ENCODE data around the gene SPPL3.
"Not testable (repeated sequence)": the region's sequence is repeated elsewhere in the genome, so short reads cannot be mapped to it uniquely, and the experiment has no call there.

The SPPL3 gene

DNA sequence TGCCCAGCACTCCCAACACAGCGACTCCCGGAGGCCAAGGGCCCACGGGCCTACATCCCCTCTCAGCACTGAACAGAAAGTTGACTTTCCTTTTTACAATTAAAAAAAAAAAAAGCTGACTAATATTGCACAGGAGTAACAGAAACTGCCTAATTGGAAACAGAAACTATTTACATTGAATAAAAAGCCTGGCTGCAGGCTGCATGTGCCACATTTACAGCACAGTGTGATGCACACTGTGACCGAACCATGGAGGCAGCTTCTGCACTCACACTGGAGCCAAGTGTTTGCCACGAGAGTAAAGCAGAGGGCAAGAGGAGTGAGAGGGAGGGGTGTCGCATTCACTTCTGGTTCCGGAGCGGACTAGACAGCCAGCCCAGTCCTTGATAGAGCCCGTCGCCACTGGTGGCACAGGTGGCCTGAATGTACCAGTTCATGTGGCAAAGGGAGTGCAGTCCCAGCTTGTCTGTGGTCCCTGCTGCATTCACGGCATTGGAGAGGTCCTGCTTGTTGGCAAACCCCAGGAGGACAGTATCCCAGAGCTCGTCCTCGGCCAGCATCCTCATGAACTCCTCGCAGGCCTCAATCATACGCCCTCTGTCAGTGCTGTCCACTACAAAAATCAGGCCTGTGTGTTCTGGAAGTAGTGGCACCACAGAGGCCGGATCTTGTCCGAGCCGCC, 59.2 kb downstream of the SPPL3 start:
- no peak for DNase-seq (ENCODE audit: low spot score)

DNA sequence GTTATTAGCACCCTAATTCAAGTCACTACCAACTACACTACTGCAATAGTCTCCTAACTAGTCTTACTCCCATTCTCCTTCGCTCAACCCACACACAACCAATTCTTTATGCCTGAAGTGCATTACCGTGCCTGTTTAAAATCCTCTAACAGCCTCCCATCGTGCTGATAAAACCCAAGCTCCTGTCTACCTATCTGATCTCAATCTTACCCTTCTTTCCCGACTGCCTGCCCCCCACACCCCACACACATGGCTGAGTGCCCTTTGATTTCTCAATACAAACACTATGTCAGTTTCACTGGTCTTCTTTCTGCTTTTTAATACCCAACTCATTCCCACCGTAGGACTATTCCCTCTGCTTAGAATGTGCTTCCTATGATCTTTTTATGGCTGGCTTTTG, 59.9 kb downstream of the SPPL3 start:
- no peak for DNase-seq (ENCODE audit: low spot score)

DNA sequence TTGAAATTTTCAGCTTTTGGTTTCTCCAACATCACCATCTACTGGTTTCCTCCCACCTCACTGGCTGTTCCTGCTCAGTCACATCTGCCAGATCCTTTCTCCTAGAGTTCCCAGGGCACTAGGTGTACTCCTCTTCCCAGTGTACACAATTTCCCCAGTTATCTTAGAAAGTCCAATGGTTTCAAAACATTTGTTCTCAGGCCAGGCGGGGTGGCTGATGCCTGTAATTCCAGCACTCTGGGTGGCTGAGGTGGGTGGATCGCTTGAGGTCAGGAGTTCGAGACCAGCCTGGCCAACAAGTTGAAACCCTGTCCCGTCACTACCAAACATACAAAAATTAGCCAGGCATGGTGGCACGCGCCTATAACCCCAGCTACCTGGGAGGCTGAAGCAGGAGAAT, 60.7 kb downstream of the SPPL3 start:
- DNase-seq (ENCODE audit: low spot score): no peak

DNA sequence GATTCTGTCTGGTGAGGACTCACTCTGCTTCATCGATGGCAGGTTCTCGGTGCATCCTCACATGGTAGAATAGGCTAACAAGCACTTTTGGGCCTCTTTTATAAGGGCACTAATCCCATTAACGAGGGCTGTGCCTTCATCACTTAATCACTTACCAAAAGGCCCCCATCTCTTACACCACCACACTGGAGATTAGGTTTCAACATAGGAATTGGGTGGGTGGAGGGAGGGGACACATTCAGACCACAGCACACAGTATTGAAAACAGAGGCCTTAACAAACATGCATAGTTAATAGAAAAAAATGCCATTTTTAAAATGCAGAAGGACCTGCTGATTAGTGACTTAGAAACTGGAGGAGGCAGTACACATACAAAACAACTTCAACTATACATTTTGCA, 61.6 kb downstream of the SPPL3 start:
- no peak for DNase-seq (ENCODE audit: low spot score)

DNA sequence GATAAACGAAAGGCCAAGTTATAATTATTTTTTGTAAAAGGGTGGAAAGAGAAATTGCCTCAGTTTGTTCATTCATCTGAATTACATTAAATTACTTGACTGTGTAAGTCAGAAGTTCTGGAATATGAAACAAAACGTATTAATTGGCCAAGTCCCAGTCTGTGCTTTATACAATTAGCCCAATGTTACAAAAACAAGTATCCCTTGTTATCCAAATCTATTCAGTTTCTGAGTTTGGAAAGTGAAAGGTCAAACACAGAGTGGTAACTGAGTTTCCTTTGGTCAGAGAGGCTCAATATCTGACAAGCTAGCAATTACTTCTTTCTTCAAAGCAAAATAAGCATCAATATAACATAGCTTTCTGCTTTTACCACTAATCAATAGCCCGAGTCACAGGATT, 62.6 kb downstream of the SPPL3 start:
- no peak for DNase-seq (ENCODE audit: low spot score)

DNA sequence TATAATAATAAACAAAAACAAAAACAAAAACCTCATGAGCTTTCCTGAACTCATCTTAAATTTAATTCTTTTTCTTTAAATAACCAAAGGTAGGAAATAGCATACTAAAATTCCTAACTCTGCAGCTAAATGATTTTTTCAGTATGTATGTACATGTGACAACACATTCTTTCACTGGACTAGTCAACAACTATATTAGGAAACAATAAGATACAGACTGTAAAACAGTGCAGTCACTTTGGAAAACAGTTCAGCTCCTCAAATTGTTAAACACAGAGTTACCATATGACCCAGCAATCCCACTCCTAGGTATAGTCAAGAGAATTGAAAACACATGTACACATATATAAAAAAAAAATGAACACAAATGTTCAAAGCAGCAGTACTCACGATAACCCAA, 64.7 kb downstream of the SPPL3 start:
- no peak for DNase-seq (ENCODE audit: low spot score)

DNA sequence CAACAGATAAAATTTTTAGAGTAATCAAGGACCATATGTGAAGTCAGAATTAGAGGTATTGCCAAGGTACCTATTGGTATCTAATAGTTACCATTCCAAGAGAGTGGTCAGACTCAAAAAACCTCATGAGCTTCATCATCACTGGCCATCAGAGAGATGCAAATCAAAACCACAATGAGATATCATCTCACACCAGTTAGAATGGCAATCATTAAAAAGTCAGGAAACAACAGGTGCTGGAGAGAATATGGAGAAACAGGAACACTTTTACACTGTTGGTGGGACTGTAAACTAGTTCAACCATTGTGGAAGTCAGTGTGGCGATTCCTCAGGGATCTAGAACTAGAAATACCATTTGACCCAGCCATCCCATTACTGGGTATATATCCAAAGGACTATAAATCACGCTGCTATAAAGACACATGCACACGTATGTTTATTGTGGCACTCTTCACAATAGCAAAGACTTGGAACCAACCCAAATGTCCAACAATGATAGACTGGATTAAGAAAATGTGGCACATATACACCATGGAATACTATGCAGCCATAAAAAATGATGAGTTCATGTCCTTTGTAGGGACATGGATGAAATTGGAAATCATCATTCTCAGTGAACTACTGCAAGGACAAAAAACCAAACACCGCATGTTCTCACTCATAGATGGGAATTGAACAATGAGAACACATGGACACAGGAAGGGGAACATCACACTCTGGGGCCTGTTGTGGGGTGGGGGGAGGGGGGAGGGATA, 65.4 kb downstream of the SPPL3 start:
- not testable (repeated sequence) for DNase-seq (ENCODE audit: low spot score)

DNA sequence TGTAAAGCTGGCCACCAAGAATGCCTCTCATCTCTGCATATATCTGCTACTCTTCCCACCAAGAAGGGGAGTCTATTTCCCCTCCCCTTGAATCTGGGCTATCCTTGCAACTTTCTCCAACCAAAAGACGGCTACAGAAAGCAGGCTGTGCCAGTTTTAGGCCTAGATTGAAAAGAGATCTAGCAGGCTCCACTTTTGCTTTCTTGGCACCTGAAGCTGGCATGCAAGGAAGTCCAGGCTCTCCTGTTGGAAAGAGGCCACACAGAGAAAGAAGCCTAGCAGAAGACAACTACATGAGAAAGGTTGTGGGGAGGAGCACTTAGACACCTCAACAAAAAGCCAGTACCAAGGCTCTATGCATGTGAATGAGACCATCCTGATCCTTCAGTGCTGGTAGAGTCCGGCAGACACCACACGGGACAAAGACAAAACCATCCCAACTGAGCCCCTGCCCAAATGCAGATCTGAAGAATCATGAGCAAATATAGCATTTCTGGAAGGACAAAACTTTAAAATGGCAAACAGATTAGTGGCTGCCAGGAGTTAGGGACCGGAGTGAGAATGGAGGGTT, 68.0 kb downstream of the SPPL3 start:
- no peak for DNase-seq (ENCODE audit: low spot score)

DNA sequence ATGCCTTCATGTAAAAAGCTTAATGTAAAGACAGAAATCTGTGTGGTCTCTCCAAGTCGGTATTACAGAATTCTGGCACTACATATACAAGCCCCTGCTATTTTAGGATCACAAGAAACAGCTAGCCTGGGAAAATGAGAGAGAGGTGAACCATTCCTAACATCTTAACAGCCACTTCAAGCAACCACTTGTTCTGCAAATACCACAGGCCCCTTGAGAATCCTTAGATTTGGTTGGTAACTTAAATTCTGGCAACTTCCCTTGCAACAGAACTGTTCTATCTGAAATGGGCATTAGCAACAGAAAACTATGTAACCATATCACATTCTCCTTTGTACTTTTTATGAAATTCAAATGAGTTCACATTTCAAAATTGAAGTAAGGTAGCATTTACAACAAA, 68.5 kb downstream of the SPPL3 start:
- no peak for DNase-seq (ENCODE audit: low spot score)

DNA sequence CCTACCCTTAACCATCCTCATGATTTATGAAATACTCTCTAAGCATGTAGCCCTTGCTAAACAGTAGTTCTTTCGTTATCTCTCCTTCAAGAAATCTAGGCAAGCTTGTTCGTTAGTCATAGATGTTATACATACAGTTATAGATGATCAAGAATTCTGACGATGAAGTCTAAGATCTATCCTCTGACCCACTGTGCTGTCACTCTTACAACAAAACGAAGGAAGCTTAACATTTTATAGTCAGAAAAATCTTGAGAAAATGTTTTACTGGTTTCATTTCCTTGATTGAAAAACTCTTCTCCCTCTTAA, 68.9 kb downstream of the SPPL3 start:
- DNase-seq (ENCODE audit: low spot score): no peak

DNA sequence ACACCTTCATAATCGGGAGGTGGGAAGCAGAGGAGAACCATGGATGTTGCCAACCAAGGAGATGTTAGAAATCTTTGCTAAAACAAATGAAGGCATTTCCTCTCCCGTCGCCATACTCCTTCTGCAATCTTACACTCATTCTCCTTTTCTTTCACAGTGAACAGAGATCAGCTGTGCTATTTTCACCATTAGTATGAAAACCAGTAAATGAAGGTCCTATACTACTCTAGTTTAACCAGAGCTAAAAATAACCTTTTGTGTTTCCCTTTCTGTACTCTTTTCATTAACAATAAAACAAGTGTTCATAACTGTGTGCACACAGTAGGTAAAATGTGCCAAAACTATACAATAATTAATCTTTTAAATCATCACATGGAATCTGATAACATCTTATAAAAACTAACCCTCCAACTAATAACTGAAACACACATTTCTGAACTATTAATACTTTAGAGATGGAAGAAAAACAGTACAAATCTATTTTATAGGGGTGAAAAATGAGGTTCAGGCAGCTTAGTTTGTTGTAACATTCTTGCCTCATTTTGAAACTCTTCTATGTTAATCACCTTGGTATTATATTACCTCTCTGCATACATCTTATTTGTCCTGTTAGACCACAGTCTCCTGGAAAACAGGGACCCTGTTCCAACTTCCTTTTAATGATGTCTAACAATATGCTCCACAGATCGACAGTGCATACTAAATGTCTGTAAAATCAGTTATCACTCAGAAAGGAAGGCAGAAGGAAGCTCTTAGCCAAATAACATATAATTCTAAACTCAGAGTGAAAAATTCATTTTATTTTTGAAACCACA, 69.5 kb downstream of the SPPL3 start:
- no peak for DNase-seq (ENCODE audit: low spot score)

DNA sequence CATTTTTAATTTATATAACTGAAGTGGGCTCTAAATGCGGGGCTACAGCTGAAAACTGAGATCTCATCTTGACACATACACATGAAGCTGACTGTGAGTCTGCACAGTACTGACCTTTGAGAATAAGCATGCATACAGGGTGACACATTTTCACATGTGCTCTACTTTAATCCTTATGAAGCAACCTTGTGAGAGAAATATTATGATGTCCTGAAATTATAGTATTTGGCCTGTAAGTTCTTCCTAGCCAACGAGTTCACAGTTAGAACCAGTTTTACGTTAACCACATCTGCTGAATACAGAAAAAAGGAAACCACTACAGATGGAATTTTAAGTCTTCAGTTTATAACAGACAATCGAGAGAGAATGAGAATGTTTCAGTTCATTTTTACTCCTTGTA, 70.3 kb downstream of the SPPL3 start:
- no peak for DNase-seq (ENCODE audit: low spot score)

DNA sequence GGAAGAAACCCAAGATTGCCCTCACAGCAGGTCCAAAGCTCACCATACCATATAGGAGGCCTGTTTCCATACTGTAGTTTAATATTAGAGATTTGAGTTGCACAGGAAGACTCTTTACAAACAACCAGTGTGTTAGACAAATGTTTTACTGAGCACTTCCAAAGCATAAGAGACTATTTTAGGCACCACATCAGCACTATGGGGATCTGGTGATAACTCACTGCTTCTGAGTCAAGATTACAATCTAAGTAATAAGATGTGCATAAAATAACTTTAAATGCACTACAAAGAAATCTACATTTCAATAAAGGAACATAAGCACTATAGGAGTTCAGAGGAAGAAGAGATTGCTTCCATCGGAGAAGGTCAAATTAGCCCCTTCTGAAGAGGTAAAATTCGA, 71.4 kb downstream of the SPPL3 start:
- no peak for DNase-seq (ENCODE audit: low spot score)

DNA sequence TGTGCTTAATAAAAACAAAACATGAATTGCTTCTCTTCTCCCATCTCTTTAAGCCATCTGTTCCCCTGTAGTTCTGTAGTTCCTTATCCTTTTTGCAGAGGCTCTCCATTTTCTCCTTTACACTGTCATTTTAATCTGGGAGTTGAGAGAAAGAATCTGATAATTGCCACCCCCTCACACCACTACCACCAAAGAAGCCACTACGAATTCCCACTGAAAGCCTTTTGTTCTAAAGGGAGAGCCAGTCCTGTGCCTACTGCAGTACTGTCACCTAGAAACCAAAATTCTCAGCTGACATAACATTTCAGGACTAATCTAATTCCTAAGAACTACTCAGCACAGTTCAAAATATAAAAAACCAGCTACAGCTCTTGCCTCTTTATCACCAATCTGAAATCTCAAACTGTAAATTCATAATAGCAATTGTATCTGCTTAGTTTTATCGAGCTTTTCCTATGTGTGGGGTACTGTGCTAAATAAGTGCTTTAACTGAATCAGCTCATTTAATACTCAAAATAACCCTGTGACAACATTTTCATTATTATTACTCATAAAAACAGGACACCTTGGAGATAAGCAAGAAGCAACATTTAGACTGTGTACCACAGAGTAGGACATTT, 72.4 kb downstream of the SPPL3 start:
- no peak for DNase-seq (ENCODE audit: low spot score)

DNA sequence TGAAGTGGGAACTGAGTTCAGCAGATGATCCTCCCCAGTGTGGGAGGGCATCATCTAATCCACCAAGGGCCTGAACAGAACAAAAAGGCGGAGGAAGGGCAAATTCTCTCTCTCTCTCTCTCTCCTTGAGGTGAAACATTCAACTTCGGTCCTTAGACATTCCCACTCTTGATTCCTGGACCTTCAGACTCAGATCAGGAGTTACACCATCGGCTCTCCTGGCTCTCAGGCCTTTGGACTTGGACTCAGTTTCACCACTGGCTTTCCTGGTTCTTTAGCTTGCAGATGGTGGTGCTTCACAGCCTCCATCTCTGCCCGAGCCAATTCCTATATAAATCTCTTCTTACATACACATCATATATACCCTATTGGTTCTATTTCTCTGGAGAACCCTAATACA, 73.2 kb downstream of the SPPL3 start:
- no peak for DNase-seq (ENCODE audit: low spot score)

DNA sequence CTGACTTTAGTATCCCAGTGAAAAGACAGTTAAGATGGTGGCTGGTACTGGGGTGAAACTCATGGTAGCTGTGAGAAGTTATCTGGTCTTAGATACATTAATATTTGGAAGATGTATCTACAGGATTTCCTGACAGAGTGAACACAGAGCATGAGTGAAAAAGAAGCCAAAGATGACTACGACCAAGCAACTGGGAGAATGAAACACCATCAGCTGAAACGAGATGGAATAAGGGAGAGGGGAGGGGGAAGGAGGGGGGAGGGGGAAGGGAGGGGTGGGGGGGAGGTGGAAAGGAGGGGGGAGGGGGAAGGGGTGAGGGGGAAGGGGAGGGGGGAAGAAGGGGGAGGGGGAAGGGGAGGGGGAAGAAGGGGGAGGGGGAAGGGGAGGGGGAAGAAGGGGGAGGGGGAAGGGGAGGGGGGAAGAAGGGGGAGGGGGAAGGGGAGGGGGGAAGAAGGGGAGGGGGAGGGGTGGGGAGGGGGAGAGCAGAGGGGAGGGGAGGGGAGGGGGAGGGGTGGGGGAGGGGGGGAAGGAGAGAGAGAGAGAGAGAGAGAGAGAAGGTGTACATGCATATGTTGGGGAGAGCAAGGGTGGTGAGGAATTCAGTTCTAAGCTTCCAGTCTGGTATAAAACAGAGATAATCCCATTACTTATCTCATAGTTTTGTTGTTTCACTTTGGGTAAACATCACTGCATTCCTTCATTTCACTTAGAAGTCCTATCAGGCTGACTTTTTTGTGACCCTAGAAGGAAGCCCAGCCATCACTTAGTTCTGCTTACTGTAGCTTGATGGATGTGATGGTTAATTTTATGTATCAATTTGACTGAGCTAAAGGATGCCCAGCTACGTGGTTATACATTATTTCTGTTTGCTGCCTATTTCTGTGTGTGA, 73.9 kb downstream of the SPPL3 start:
- DNase-seq (ENCODE audit: low spot score): no peak

DNA sequence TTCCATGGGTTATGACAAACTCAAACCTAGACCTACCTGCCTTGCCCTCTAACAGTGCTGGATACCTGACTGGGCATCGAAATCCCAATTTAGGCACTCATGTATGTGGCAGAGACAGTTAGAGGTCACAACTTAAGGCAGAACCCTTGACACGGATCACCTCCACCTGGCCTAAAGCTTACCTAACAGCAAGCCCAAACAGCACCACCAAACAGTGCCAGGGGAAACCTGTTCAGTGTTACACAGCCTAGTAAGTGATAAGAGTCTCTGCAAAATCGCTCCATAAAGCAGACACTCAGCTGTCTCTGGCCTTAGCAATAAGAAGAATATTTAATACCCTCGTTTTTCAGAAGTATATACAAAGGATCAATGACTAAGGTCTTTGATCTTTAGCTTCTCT, 77.8 kb downstream of the SPPL3 start:
- DNase-seq (ENCODE audit: low spot score): no peak

DNA sequence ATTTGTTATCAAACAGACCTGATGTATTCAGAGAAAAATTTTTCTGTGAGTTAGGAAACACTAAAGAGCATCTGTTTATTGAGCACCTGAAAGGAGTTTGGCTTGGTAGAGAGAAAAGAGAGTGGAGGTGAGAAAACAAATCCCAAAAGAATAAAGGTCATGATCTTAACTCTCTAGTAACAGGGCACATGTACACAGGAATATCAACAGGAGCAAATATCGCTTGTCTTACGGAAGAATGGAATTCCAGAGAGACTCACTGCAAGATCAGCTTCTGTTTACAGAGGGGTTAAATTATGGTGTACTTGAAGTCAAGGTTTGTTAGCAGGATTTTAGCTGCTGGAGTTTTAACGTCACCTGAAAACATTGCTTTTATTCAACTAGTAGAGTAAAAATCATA, 78.8 kb downstream of the SPPL3 start:
- DNase-seq (ENCODE audit: low spot score): no peak

DNA sequence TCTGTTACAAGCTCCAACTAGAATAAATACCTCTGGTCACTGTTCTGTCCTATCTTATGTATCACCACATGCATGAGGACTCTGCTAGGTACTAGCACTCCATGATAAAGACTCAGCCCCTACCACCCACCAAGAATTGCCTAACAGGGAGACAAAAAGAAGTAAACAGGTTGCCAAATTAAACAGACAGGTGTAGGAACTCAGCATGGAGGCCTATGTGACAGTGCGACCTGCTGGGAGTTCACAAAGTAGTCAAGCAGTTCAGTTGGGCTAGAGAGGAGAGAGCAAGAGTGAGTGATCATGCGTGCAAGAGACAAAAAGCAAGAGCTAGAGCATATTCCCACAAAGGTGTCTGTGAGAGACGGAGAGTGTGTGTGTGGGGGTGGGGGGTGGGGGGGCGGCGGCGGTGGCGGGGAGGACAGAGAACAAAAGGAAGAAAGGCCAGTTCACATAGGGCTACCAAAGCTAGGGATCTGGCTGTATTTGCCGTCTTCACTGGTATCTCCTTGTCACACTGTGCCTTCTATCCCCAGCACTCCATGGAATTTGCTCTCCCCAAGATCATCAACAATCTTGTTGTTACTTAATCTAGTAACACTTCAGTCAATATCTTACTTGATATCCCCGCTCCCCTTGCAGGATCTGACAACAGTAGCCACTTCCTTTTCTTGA, 81.2 kb downstream of the SPPL3 start:
- no peak for DNase-seq (ENCODE audit: low spot score)

DNA sequence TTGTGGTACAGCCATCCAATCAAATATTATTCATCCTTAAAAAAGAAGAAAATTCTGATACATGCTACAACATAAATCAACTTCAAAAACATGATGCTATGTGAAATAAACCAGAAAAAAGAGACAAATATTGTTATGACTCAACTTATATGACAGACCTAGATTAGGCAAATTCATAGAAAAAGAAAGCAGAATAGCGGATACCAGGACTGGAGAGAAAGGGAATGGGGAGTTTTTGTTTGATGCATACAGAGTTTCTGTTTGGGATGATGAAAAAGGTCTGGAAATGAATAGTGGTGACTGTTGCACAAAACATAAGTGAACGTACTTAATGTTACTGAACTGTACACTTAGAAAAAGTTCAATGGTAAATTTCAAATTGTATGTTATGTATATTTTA, 82.3 kb downstream of the SPPL3 start:
- no peak for DNase-seq (ENCODE audit: low spot score)
